GM23338 (cell line): Measurements from ENCODE around the gene MCC. TPM values are rescaled to one million over a fixed set of nuclear protein-coding genes. Genes with fewer than 3 reads are reported as not detected.

Experiments
- ATAC-seq: fragments of 200-7000 bp; cut with Tn5 transposase; 3 replicates; pipeline ENCODE4 v1.9.1; 2020
- DNase-seq: peaks from one replicate; pipeline ENCODE4 v3.0.0-alpha.2; 2015; ENCODE audit warnings: low spot score
- H2AFZ ChIP-seq: fragments of 200-600 bp; sonication (generic); 2 replicates; pipeline ENCODE4 v1.8.0; 2016; ENCODE audit warnings: antibody characterized with exemption, mild to moderate bottlenecking, moderate library complexity
- H3F3A ChIP-seq: fragments of 200-600 bp; sonication (generic); replicated peaks from 2 replicates; pipeline ENCODE4 v1.8.0; 2017; ENCODE audit warnings: antibody characterized with exemption, mixed run types, low read depth
- H3K27ac ChIP-seq: fragments of 200-600 bp; sonication (generic); 2 replicates; pipeline ENCODE4 v1.6.1; 2016; ENCODE audit warnings: low read depth
- H3K27me3 ChIP-seq: fragments of 200-600 bp; sonication (generic); 2 replicates; pipeline ENCODE4 v1.8.0; 2016; ENCODE audit warnings: mild to moderate bottlenecking, mixed run types, moderate library complexity; ENCODE audit not compliant: insufficient read depth
- H3K36me3 ChIP-seq: fragments of 200-600 bp; sonication (generic); 2 replicates; pipeline ENCODE4 v1.8.0; 2016; ENCODE audit warnings: mild to moderate bottlenecking; ENCODE audit not compliant: insufficient read depth
- H3K4me1 ChIP-seq: fragments of 200-600 bp; sonication (generic); 2 replicates; pipeline ENCODE4 v1.8.0; 2016; ENCODE audit warnings: mild to moderate bottlenecking, moderate library complexity; ENCODE audit not compliant: insufficient read depth
- H3K4me2 ChIP-seq: fragments of 200-600 bp; sonication (generic); 2 replicates; pipeline ENCODE4 v1.7.1; 2017; ENCODE audit warnings: mixed run types
- H3K4me3 ChIP-seq: fragments of 200-600 bp; sonication (generic); 2 replicates; pipeline ENCODE4 v1.6.1; 2016; ENCODE audit warnings: mixed run types
- H3K79me2 ChIP-seq: fragments of 200-600 bp; sonication (generic); replicated peaks from 2 replicates; pipeline ENCODE4 v1.8.0; 2017; ENCODE audit warnings: mild to moderate bottlenecking; ENCODE audit not compliant: insufficient read depth
- H3K9me2 ChIP-seq: fragments of 200-600 bp; sonication (generic); 2 replicates; pipeline ENCODE4 v1.8.0; 2017; ENCODE audit not compliant: insufficient read depth
- H4K20me1 ChIP-seq: fragments of 200-600 bp; sonication (generic); replicated peaks from 2 replicates; pipeline ENCODE4 v1.8.0; 2017; ENCODE audit warnings: mild to moderate bottlenecking; ENCODE audit not compliant: insufficient read depth
- H3K27ac Mint-ChIP-seq: 2 replicates; pipeline ENCODE4 v1.8.0; 2020; ENCODE audit warnings: inconsistent platforms, mild to moderate bottlenecking, moderate library complexity, mixed read lengths
- H3K27me3 Mint-ChIP-seq: 3 replicates; pipeline ENCODE4 v1.8.0; 2022; ENCODE audit warnings: low read depth, mild to moderate bottlenecking, moderate library complexity, mixed read lengths, inconsistent platforms; ENCODE audit not compliant: insufficient read depth, poor library complexity
- H3K36me3 Mint-ChIP-seq: 3 replicates; pipeline ENCODE4 v1.8.0; 2021; ENCODE audit warnings: low read depth, mild to moderate bottlenecking, inconsistent platforms, moderate library complexity, mixed read lengths
- H3K4me1 Mint-ChIP-seq: 3 replicates; pipeline ENCODE4 v1.8.0; 2020; ENCODE audit warnings: mild to moderate bottlenecking, inconsistent platforms, mixed read lengths
- H3K4me3 Mint-ChIP-seq: 3 replicates; pipeline ENCODE4 v1.8.0; 2021; ENCODE audit warnings: moderate library complexity, mild to moderate bottlenecking, inconsistent platforms, mixed read lengths
- H3K9me3 Mint-ChIP-seq: 3 replicates; pipeline ENCODE4 v1.8.0; 2020; ENCODE audit warnings: moderate library complexity, mild to moderate bottlenecking, inconsistent platforms, mixed read lengths
- CREB1 ChIP-seq: fragments of 250-450 bp; sonication (Bioruptor Pico); IDR thresholded peaks from 2 replicates; pipeline ENCODE4 v1.5.0; 2020; ENCODE audit warnings: low read depth, mild to moderate bottlenecking, moderate library complexity
- EZH2 ChIP-seq: fragments of 200-600 bp; sonication (generic); IDR thresholded peaks from one replicate; pipeline ENCODE4 v1.8.0; 2017; ENCODE audit warnings: antibody characterized with exemption, mild to moderate bottlenecking, low read depth; ENCODE audit not compliant: unreplicated experiment
- EZH2phosphoT487 ChIP-seq: fragments of 200-600 bp; sonication (generic); IDR thresholded peaks from one replicate; pipeline ENCODE4 v1.8.1; 2018; ENCODE audit warnings: antibody characterized with exemption; ENCODE audit not compliant: unreplicated experiment
- JUNB ChIP-seq: IDR thresholded peaks from one replicate; pipeline ENCODE4 v1.6.1; 2016; ENCODE audit warnings: antibody characterized with exemption; ENCODE audit not compliant: unreplicated experiment
- NANOG ChIP-seq: IDR thresholded peaks from 2 replicates; pipeline ENCODE4 v1.6.1; 2016; ENCODE audit warnings: antibody characterized with exemption, borderline replicate concordance
- POLR2AphosphoS5 ChIP-seq: IDR thresholded peaks from 2 replicates; pipeline ENCODE4 v1.6.1; 2016; ENCODE audit warnings: antibody characterized with exemption, low read depth
- STAT1 ChIP-seq: IDR thresholded peaks from one replicate; pipeline ENCODE4 v1.6.1; 2016; ENCODE audit warnings: antibody characterized with exemption; ENCODE audit not compliant: unreplicated experiment
- ZNF114 ChIP-seq: fragments of 250-450 bp; sonication (Bioruptor Pico); IDR thresholded peaks from 2 replicates; pipeline ENCODE4 v1.5.0; 2020; ENCODE audit warnings: mild to moderate bottlenecking, moderate library complexity
- polyA plus RNA-seq: library from polyadenylated mRNA; unstranded; fragments of >200 nt; fragmentation: Nextera tagmentation; extraction: Ambion mirVana; gene quantifications from 2 replicates; pipeline ENCODE4 v1.2.1, GENCODE V29; 2016
- total RNA-seq: library from RNA; depleted of rRNA; stranded (reverse); fragments of >200 nt; shearing (Covaris generic); gene quantifications from 2 replicates; pipeline ENCODE4 v1.2.3, GENCODE V29; 2014
- TF ChIP-seq, protein P1 (sequence below), 2 experiments: fragments of 200-600 bp in 1 of 2; sonication (generic) in 1 of 2; conservative IDR thresholded peaks; 2 replicates each; pipeline versions ENCODE4 v1.5.1 to v1.6.1; 2016 to 2017; ENCODE audit warnings: antibody characterized with exemption in 2 of 2, low read depth in 2 of 2, mild to moderate bottlenecking in 2 of 2, moderate library complexity in 1 of 2
- TF ChIP-seq, protein P2 (sequence below): IDR thresholded peaks from 2 replicates; pipeline ENCODE4 v1.6.1; 2016; ENCODE audit warnings: antibody characterized with exemption
- TF ChIP-seq, protein P3 (sequence below): fragments of 250-450 bp; sonication (Bioruptor Pico); IDR thresholded peaks from 2 replicates; pipeline ENCODE4 v1.5.0; 2020; ENCODE audit warnings: mild to moderate bottlenecking, moderate library complexity

The MCC gene
- total and polyA plus RNA-seq, 2 experiments from 2014 or later: 3.8 to 10.1 TPM

DNA sequence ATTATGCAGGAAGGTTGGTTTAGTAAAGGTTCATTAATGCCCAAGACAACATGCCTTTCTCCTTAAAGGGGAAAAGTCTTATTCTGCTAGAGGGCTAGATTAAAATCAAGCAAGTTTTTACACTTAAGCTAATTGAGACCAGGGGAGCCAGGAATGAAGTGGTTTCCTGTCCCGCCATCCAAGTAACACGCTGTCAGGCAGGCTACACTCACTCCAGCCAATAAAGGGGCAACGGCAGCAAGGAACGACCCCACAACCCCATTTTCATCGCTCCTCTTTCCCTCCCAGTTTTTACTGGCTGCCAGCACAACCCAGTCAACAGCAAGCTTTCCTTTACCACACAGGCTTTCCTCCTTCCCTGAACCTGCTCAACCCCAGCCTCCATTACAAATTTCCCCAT is 286.5 kb downstream of the MCC start:
- no peak overlapping the region for H3K4me3 Mint-ChIP-seq
- H3K36me3 Mint-ChIP-seq: no peaks in the 10 kb centered on the region
- H4K20me1 ChIP-seq: no peaks in the 10 kb centered on the region; the same call in 1 of the 2 replicates
- DNase-seq: no peak
- H3K27ac Mint-ChIP-seq: no peak overlapping the region; the same call in 1 of the 2 replicates
- H3K27me3 ChIP-seq: no peaks in the 10 kb centered on the region
- H3K4me2 ChIP-seq: no peak overlapping the region
- no peaks in the 10 kb centered on the region; the same call in 1 of the 2 replicates for H3K79me2 ChIP-seq
- 0 out of 2 replicates have a peak, but pooled peaks cover 3% of the 10 kb centered on the region for H3F3A ChIP-seq
- no peak for TF ChIP-seq JUNB
- TF ChIP-seq EZH2: no peak
- no peak for TF ChIP-seq POLR2AphosphoS5
- no peak for TF ChIP-seq ZNF114
- TF ChIP-seq EZH2phosphoT487: no peak
- no peak for TF ChIP-seq CREB1
- TF ChIP-seq NANOG: no peak
- TF ChIP-seq STAT1: no peak
- H3K9me2 ChIP-seq: no peaks in the 10 kb centered on the region
- H3K27me3 Mint-ChIP-seq: peaks cover 8% of the 10 kb centered on the region
- no peak for ATAC-seq
- H3K27ac ChIP-seq: no peak overlapping the region
- H3K4me1 Mint-ChIP-seq: peaks cover 51% of the 10 kb centered on the region
- H3K4me3 ChIP-seq: no peak overlapping the region
- no peaks in the 10 kb centered on the region for H3K9me3 Mint-ChIP-seq
- no peak overlapping the region for H2AFZ ChIP-seq
- peaks cover 32% of the 10 kb centered on the region for H3K4me1 ChIP-seq
- H3K36me3 ChIP-seq: no peaks in the 10 kb centered on the region

DNA sequence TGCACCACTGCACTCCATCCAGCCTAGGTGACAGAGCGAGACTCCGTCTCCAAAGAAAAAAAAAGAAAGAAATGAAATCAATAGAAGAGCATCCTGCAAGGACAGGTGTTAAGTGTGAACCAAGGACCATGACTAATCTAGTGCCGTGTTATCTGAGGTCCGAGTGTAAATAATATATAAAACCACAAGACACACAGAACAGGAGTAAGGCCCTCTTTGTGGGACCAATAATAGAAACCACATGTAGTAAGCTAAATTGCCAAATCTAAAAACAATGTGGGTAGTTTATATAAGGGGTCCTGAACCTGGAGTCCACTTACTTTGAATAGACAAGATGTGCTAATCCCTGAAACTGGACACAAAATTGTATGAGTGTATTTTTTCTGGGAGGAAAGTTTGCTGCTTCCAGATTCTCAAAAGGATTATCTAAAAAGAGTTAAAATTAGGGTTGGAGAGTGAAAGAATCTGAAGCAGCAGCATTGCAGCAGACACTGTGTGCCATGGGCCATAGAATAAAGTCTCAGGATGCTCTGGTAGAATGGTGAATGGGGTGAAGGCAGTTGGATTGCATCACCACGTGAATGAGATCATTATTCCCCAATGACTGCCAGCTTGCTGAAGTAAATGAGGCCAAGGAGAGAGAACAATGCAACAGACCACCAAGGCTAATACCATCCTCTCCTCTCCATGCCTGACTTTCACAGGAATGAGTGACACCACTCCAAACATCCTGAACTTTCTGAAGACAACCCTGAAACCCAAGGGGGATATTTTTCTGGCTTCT is 288.9 kb downstream of the MCC start:
- H3K4me3 Mint-ChIP-seq: no peak overlapping the region
- ATAC-seq (peak; percentile 54), DNase-seq (no peak)
- no peaks in the 10 kb centered on the region for H3K9me3 Mint-ChIP-seq
- Histone ChIP-seq H3K79me2 (no peaks in the 10 kb centered on the region; the same call in 1 of the 2 replicates), H3K27ac (no peak overlapping the region), H3K36me3 (no peaks in the 10 kb centered on the region), H3F3A (no peaks in the 10 kb centered on the region), H2AFZ (no peak overlapping the region), H3K4me1 (peaks cover 26% of the 10 kb centered on the region), H3K4me2 (no peak overlapping the region), H3K27me3 (no peaks in the 10 kb centered on the region), H3K9me2 (peaks cover 4% of the 10 kb centered on the region; the same call in 1 of the 2 replicates), H4K20me1 (no peaks in the 10 kb centered on the region; the same call in 1 of the 2 replicates), H3K4me3 (no peak overlapping the region)
- H3K36me3 Mint-ChIP-seq: peaks cover 3% of the 10 kb centered on the region; the same call in 2 of the 3 replicates
- H3K27ac Mint-ChIP-seq: peak overlapping the region; percentile 14; the same call in 1 of the 2 replicates
- H3K4me1 Mint-ChIP-seq: peaks cover 42% of the 10 kb centered on the region
- peaks cover 9% of the 10 kb centered on the region for H3K27me3 Mint-ChIP-seq
- no peak for TF ChIP-seq JUNB
- no peak for TF ChIP-seq POLR2AphosphoS5
- TF ChIP-seq, protein P1, sequence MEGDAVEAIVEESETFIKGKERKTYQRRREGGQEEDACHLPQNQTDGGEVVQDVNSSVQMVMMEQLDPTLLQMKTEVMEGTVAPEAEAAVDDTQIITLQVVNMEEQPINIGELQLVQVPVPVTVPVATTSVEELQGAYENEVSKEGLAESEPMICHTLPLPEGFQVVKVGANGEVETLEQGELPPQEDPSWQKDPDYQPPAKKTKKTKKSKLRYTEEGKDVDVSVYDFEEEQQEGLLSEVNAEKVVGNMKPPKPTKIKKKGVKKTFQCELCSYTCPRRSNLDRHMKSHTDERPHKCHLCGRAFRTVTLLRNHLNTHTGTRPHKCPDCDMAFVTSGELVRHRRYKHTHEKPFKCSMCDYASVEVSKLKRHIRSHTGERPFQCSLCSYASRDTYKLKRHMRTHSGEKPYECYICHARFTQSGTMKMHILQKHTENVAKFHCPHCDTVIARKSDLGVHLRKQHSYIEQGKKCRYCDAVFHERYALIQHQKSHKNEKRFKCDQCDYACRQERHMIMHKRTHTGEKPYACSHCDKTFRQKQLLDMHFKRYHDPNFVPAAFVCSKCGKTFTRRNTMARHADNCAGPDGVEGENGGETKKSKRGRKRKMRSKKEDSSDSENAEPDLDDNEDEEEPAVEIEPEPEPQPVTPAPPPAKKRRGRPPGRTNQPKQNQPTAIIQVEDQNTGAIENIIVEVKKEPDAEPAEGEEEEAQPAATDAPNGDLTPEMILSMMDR (conservative IDR thresholded peaks at IDR 0.05; ENCODE audit: low read depth in 2 of 2): no peak
- TF ChIP-seq STAT1: no peak
- no peak for TF ChIP-seq CREB1
- no peak for TF ChIP-seq EZH2
- TF ChIP-seq ZNF114: no peak
- no peak for TF ChIP-seq EZH2phosphoT487
- TF ChIP-seq, protein P2, sequence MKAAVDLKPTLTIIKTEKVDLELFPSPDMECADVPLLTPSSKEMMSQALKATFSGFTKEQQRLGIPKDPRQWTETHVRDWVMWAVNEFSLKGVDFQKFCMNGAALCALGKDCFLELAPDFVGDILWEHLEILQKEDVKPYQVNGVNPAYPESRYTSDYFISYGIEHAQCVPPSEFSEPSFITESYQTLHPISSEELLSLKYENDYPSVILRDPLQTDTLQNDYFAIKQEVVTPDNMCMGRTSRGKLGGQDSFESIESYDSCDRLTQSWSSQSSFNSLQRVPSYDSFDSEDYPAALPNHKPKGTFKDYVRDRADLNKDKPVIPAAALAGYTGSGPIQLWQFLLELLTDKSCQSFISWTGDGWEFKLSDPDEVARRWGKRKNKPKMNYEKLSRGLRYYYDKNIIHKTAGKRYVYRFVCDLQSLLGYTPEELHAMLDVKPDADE: no peak
- TF ChIP-seq, protein P3, sequence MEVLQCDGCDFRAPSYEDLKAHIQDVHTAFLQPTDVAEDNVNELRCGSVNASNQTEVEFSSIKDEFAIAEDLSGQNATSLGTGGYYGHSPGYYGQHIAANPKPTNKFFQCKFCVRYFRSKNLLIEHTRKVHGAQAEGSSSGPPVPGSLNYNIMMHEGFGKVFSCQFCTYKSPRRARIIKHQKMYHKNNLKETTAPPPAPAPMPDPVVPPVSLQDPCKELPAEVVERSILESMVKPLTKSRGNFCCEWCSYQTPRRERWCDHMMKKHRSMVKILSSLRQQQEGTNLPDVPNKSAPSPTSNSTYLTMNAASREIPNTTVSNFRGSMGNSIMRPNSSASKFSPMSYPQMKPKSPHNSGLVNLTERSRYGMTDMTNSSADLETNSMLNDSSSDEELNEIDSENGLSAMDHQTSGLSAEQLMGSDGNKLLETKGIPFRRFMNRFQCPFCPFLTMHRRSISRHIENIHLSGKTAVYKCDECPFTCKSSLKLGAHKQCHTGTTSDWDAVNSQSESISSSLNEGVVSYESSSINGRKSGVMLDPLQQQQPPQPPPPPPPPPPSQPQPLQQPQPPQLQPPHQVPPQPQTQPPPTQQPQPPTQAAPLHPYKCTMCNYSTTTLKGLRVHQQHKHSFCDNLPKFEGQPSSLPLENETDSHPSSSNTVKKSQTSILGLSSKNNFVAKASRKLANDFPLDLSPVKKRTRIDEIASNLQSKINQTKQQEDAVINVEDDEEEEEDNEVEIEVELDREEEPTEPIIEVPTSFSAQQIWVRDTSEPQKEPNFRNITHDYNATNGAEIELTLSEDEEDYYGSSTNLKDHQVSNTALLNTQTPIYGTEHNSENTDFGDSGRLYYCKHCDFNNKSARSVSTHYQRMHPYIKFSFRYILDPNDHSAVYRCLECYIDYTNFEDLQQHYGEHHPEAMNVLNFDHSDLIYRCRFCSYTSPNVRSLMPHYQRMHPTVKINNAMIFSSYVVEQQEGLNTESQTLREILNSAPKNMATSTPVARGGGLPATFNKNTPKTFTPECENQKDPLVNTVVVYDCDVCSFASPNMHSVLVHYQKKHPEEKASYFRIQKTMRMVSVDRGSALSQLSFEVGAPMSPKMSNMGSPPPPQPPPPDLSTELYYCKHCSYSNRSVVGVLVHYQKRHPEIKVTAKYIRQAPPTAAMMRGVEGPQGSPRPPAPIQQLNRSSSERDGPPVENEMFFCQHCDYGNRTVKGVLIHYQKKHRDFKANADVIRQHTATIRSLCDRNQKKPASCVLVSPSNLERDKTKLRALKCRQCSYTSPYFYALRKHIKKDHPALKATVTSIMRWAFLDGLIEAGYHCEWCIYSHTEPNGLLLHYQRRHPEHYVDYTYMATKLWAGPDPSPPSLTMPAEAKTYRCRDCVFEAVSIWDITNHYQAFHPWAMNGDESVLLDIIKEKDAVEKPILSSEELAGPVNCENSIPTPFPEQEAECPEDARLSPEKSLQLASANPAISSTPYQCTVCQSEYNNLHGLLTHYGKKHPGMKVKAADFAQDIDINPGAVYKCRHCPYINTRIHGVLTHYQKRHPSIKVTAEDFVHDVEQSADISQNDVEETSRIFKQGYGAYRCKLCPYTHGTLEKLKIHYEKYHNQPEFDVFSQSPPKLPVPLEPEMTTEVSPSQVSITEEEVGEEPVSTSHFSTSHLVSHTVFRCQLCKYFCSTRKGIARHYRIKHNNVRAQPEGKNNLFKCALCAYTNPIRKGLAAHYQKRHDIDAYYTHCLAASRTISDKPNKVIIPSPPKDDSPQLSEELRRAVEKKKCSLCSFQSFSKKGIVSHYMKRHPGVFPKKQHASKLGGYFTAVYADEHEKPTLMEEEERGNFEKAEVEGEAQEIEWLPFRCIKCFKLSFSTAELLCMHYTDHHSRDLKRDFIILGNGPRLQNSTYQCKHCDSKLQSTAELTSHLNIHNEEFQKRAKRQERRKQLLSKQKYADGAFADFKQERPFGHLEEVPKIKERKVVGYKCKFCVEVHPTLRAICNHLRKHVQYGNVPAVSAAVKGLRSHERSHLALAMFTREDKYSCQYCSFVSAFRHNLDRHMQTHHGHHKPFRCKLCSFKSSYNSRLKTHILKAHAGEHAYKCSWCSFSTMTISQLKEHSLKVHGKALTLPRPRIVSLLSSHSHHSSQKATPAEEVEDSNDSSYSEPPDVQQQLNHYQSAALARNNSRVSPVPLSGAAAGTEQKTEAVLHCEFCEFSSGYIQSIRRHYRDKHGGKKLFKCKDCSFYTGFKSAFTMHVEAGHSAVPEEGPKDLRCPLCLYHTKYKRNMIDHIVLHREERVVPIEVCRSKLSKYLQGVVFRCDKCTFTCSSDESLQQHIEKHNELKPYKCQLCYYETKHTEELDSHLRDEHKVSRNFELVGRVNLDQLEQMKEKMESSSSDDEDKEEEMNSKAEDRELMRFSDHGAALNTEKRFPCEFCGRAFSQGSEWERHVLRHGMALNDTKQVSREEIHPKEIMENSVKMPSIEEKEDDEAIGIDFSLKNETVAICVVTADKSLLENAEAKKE (CRISPR knock-in tag): no peak
